LoVo (cell line): ENCODE results near the gene WDR45B.

Experiments
- DNase-seq: peaks from one replicate; pipeline ENCODE4 v3.0.0-alpha.2; 2016; ENCODE audit warnings: low spot score

WDR45B gene

GRCh38 chr17:82629748-82630147 is 18.5 kb downstream of the WDR45B start:
- no peak for DNase-seq

- no peak for DNase-seq
These were observed 20.8 kb downstream of the WDR45B start for GRCh38 chr17:82627405-82627804.

GRCh38 chr17:82623707-82624106 is 24.5 kb downstream of the WDR45B start:
- DNase-seq, result no peak

- DNase-seq, result no peak
These were observed 28.6 kb downstream of the WDR45B start for GRCh38 chr17:82619641-82620040.

- DNase-seq, result no peak
These were observed 29.0 kb downstream of the WDR45B start for GRCh38 chr17:82619211-82619610.

GRCh38 chr17:82616021-82616711 is 32.1 kb downstream of the WDR45B start:
- no peak for DNase-seq

GRCh38 chr17:82615084-82616020 is 32.9 kb downstream of the WDR45B start:
- DNase-seq, result no peak

GRCh38 chr17:82614095-82614631 is 34.1 kb downstream of the WDR45B start:
- DNase-seq, result no peak

- DNase-seq, result no peak
These were observed 34.8 kb downstream of the WDR45B start for GRCh38 chr17:82613283-82614094.

GRCh38 chr17:82611140-82612058 is 36.8 kb downstream of the WDR45B start:
- DNase-seq, result no peak

- no peak for DNase-seq
These were observed 38.6 kb downstream of the WDR45B start for GRCh38 chr17:82609655-82610054.

- no peak for DNase-seq
These were observed 39.4 kb downstream of the WDR45B start for GRCh38 chr17:82608816-82609215.

- no peak for DNase-seq
These were observed 42.2 kb downstream of the WDR45B start for GRCh38 chr17:82605939-82606600.

GRCh38 chr17:82604532-82604931 is 43.7 kb downstream of the WDR45B start:
- no peak for DNase-seq

GRCh38 chr17:82603981-82604448 is 44.2 kb downstream of the WDR45B start:
- DNase-seq, result no peak

- no peak for DNase-seq
These were observed 45.1 kb downstream of the WDR45B start for GRCh38 chr17:82602986-82603710.

- no peak for DNase-seq
These were observed 45.8 kb downstream of the WDR45B start for GRCh38 chr17:82602487-82602886.

- DNase-seq, result no peak
These were observed 46.7 kb downstream of the WDR45B start for GRCh38 chr17:82601447-82602000.

- DNase-seq, result no peak
These were observed 47.4 kb downstream of the WDR45B start for GRCh38 chr17:82600731-82601446.
